SH-SY5Y (cell line): ENCODE measurements around the gene SREK1.

Source experiments
- GATA2 ChIP-seq: IDR thresholded peaks from 2 replicates; pipeline ENCODE4 v1.6.1; 2011; ENCODE audit warnings: mild to moderate bottlenecking, low read depth, low read length
- GATA3 ChIP-seq: IDR thresholded peaks from 2 replicates; pipeline ENCODE4 v1.6.1; 2011; ENCODE audit warnings: low read depth, mild to moderate bottlenecking, low read length, moderate library complexity

SREK1 gene

GRCh38 chr5:66224274-66224673 is 80.2 kb downstream of the SREK1 start:
- TF ChIP-seq GATA3: no peak
- no peak for TF ChIP-seq GATA2

- TF ChIP-seq GATA3 (no peak), GATA2 (no peak)
These were observed 80.9 kb downstream of the SREK1 start for GRCh38 chr5:66224773-66225553.

- no peak for TF ChIP-seq GATA3
- no peak for TF ChIP-seq GATA2
These were observed 86.5 kb downstream of the SREK1 start for GRCh38 chr5:66230551-66230950.

GRCh38 chr5:66231508-66231907 is 87.4 kb downstream of the SREK1 start:
- TF ChIP-seq GATA2 (no peak), GATA3 (no peak)

- TF ChIP-seq GATA2: no peak
- TF ChIP-seq GATA3: no peak
These were observed 88.2 kb downstream of the SREK1 start for GRCh38 chr5:66232275-66232674.

- TF ChIP-seq GATA2 (no peak), GATA3 (no peak)
These were observed 88.8 kb downstream of the SREK1 start for GRCh38 chr5:66232706-66233445.
